Thyroid gland (tissue), 4 donors: Measurements from ENCODE around the gene JSRP1. TPM values are rescaled to one million over a fixed set of nuclear protein-coding genes. Genes with fewer than 3 reads are reported as not detected.

ENCODE experiments used
- DNase-seq, 2 donors: peaks; one replicate each; pipeline ENCODE4 v3.0.0-alpha.2; 2019
- H3K27ac ChIP-seq, 3 donors: fragments of 200-600 bp; sonication (generic); 1 replicate in 2 of 3; 2 replicates in 1 of 3; pipeline ENCODE4 v1.5.1; 2016 to 2019; ENCODE audit warnings: mild to moderate bottlenecking in 1 of 3, moderate library complexity in 1 of 3
- H3K27me3 ChIP-seq: fragments of 200-600 bp; sonication (generic); one replicate; pipeline ENCODE4 v1.5.1; 2019
- H3K36me3 ChIP-seq, 2 donors: fragments of 200-600 bp; sonication (generic); one replicate each; pipeline ENCODE4 v1.5.1; 2016 to 2019
- H3K4me1 ChIP-seq, 2 donors: fragments of 200-600 bp; sonication (generic); one replicate each; pipeline ENCODE4 v1.5.1; 2017 to 2019
- H3K4me3 ChIP-seq, 3 donors: fragments of 200-600 bp; sonication (generic); replicated peaks in 1 of 3; 1 replicate in 2 of 3; 2 replicates in 1 of 3; pipeline ENCODE4 v1.5.1; 2016; ENCODE audit warnings: mild to moderate bottlenecking in 1 of 3
- H3K9me3 ChIP-seq: fragments of 200-600 bp; sonication (generic); one replicate; pipeline ENCODE4 v1.5.1; 2017
- POLR2A ChIP-seq, 2 donors: fragments of 450-650 bp; IDR thresholded peaks; one replicate each; pipeline ENCODE4 v1.6.1; 2017; ENCODE audit warnings: antibody characterized with exemption in 2 of 2, mild to moderate bottlenecking in 2 of 2, moderate library complexity in 1 of 2
- WGBS, 2 donors: methylation state at CpG; one replicate each; pipeline ENCODE4 v1.1.5; 2017; 5-methylcytosine and 5-hydroxymethylcytosine counted together
- intact Hi-C: fragments of 100-400 bp; cut with DNase I; formaldehyde crosslinking; loops from one replicate; pipeline ENCODE4 v1.15.1; 2023
- total RNA-seq, 4 donors: library from RNA; depleted of rRNA; stranded (reverse); fragments of >200 nt; gene quantifications; one replicate each; pipeline ENCODE4 v1.2.3, GENCODE V29; 2016
- TF ChIP-seq, protein P1 (sequence below), 6 experiments: fragments of 200-600 bp in 3 of 6; fragments of 450-650 bp in 3 of 6; sonication (generic) in 3 of 6; IDR thresholded peaks; one replicate each; pipeline ENCODE4 v1.5.1; 2016 to 2019; ENCODE audit warnings: antibody characterized with exemption in 6 of 6, mild to moderate bottlenecking in 2 of 6, inconsistent platforms in 1 of 6, moderate library complexity in 1 of 6

The JSRP1 gene
- total RNA-seq, 4 donors from 2014 or later, result not detected

DNA sequence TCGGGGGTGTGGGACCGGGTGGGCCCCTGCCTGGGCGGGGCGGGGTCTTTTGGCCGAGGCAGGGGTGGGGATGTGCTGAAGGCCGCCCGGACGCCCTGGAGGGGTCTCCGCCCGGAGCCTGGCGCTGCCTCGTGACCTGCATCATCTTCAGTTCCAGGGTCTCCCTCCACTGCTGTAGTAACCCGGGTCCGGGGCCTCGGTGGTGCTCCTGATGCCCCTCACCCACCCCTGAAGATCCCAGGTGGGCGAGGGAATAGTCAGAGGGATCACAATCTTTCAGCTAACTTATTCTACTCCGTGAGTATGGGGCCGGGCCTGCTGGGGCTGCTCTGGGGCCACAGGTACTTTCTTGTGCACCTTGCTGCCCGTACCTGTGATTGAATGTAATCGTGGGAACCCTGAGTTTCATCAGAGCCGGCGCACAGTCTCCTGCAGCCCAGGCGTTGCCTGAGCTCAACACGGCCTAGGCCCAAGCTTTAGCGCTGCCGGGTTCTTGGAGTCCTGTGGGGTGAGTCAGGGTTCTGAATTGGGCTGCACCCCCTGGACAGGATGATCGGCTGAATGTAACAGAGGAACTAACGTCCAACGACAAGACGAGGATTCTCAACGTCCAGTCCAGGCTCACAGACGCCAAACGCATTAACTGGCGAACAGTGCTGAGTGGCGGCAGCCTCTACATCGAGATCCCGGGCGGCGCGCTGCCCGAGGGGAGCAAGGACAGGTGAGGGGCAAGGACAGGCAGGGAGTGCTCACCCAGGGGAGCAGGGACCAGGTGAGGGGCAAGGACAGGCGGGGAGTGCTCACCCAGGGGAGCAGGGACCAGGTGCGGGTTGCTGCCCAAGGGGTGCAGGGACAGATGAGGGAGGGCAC lies 15.3 kb upstream of the JSRP1 start:
- TF ChIP-seq, protein P1, sequence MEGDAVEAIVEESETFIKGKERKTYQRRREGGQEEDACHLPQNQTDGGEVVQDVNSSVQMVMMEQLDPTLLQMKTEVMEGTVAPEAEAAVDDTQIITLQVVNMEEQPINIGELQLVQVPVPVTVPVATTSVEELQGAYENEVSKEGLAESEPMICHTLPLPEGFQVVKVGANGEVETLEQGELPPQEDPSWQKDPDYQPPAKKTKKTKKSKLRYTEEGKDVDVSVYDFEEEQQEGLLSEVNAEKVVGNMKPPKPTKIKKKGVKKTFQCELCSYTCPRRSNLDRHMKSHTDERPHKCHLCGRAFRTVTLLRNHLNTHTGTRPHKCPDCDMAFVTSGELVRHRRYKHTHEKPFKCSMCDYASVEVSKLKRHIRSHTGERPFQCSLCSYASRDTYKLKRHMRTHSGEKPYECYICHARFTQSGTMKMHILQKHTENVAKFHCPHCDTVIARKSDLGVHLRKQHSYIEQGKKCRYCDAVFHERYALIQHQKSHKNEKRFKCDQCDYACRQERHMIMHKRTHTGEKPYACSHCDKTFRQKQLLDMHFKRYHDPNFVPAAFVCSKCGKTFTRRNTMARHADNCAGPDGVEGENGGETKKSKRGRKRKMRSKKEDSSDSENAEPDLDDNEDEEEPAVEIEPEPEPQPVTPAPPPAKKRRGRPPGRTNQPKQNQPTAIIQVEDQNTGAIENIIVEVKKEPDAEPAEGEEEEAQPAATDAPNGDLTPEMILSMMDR (IDR thresholded peaks at IDR 0.05), result no peak
- TF ChIP-seq POLR2A (IDR thresholded peaks at IDR 0.05), result no peak
- Histone ChIP-seq H3K27ac (peak overlapping the region; percentile 98 to 100 (median 99)), H3K27me3 (no peaks in the 10 kb centered on the region), H3K9me3 (no peaks in the 10 kb centered on the region), H3K36me3 (peaks cover 13 to 24% of the 10 kb centered on the region in 2 donors), H3K4me1 (peaks cover 20 to 56% of the 10 kb centered on the region in 2 donors), H3K4me3 (peak overlapping the region; percentile 75 to 100 (median 99))
- no peak for DNase-seq
- intact Hi-C loops, result loop anchor here (2.0 to 5.0 kb wide), 2 partner anchors 35 to 109 kb away; partner anchors contain the start of genes DOT1L, PLEKHJ1 and SF3A2
- 36 to 48% methylated on average over 29 to 35 of the region's 43 CpGs for WGBS, 2 donors

DNA sequence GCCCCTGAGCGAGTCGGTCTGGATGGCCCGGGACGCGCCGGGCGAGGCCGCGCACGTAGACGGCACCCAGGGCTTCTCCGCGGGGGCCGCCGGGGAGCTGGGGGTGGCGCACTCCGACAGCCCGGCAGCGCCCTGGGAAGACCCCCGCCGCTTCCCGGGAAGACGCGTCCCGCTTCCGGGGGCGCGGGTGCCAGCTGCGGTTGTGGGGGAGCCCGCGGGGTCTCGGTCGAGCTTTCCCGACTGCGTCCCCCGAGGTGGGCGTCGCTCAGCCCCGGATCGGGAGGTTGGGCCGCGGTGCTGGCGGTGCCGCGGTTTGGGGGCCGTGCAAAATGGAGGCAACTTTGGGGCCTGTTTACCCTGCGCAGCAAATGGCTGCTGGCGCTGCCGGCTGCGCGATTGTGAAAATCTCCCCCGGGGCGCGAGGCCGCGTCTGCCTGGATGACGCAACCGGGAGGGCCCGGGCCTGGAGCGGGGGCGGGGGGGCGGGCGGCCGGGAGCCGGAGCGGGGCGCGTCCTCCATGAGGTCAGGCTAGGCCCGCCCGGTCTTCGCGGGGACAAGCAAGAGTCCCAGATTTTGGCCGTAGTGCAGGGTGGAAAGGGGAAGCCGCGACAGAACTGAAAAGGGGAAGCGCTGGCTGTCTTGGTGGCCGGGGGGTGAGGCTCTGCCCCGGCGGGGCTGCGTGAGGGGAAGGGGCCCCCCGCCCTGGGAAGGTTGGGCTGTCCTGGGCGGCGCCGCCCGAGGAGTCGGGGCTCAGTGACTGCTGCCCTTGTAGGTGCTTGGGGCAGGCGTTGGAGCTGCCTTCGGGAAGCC lies 14.4 kb upstream of the JSRP1 start:
- H3K36me3 ChIP-seq, result peaks cover 13 to 24% of the 10 kb centered on the region in 2 donors
- 2% methylated on average over 20 of the region's 88 CpGs; no CpG with 5 or more reads in 1 of the 2 donors for WGBS, 2 donors
- TF ChIP-seq, protein P1 (IDR thresholded peaks at IDR 0.05), result no peak
- TF ChIP-seq POLR2A (IDR thresholded peaks at IDR 0.05), result peak in 1 of 2 donors; percentile 75
- H3K27ac ChIP-seq, result peak overlapping the region; percentile 98 to 100 (median 99)
- no peaks in the 10 kb centered on the region for H3K27me3 ChIP-seq
- intact Hi-C loops, result loop anchor here (2.0 to 5.0 kb wide), 2 partner anchors 34 to 108 kb away; partner anchors contain the start of genes DOT1L, PLEKHJ1 and SF3A2
- peak; percentile 79 to 83 for DNase-seq
- H3K9me3 ChIP-seq, result no peaks in the 10 kb centered on the region
- peaks cover 21 to 57% of the 10 kb centered on the region in 2 donors for H3K4me1 ChIP-seq
- peak overlapping the region; percentile 99 to 100 (median 100) for H3K4me3 ChIP-seq

DNA sequence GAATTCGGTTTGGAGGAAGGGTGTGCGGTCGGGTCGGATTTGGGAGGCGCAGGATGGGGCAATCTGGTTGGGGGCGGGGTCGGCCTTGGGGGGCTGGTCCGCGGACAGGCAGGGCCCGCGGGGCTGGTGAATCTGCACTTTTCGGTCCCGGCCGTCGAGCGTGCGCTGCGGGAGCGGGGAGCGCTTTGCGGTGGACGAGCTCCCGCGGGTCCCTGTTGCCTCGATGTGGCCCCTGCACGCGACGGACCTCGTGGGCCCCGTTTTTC lies 13.9 kb upstream of the JSRP1 start:
- H3K4me1 ChIP-seq, result peaks cover 18 to 52% of the 10 kb centered on the region in 2 donors
- peak overlapping the region; percentile 98 to 100 (median 99) for H3K27ac ChIP-seq
- H3K36me3 ChIP-seq, result peaks cover 13 to 24% of the 10 kb centered on the region in 2 donors
- peak; percentile 40 to 43 for DNase-seq
- no peaks in the 10 kb centered on the region for H3K9me3 ChIP-seq
- TF ChIP-seq POLR2A (IDR thresholded peaks at IDR 0.05), result no peak
- TF ChIP-seq, protein P1 (IDR thresholded peaks at IDR 0.05), result no peak
- no peaks in the 10 kb centered on the region for H3K27me3 ChIP-seq
- intact Hi-C loops, result loop anchor here (2.0 to 5.0 kb wide), 2 partner anchors 33 to 108 kb away; partner anchors contain the start of genes DOT1L, PLEKHJ1 and SF3A2
- 0 to 2% methylated on average over 5 to 11 of the region's 30 CpGs for WGBS, 2 donors
- peak overlapping the region; percentile 99 to 100 (median 100) for H3K4me3 ChIP-seq

DNA sequence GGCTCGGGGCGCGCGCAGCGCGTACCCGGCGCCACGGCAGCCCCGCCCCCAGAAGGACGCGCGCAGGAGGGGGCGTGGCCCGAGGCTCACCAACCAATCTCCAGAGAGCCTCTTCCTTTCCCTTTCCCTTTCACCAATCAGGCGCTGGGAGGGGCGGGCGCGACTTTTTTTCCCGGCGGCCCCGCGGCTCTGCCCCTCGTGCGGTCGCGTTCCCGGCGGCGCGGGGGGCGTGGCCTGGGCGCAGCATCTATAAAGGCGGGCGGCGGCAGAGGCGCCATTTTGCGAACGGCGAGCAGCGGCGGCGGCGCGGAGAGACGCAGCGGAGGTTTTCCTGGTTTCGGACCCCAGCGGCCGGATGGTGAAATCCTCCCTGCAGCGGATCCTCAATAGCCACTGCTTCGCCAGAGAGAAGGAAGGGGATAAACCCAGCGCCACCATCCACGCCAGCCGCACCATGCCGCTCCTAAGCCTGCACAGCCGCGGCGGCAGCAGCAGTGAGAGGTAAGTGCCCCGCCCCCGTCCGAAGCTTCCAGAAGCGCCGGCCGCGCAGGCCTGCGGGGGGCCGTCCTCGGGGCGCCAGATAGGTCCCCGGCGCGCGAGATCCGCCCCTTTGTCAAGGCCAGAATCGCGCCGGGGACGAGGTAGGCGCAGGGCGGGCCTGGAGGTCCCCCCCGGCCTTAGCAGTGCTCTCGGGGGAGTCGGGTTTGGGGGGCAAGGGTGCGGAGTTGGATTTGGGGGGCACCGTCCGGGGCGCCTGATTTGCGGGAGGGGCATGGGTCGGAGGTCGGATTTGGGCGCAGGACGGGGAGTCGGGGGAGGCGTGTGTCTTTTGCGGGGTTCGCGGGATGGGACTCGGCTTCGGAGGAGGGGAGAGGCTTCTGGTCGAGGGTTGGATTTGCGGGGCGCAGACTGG lies 13.3 kb upstream of the JSRP1 start:
- H3K36me3 ChIP-seq, result peaks cover 13 to 24% of the 10 kb centered on the region in 2 donors
- intact Hi-C loops, result loop anchor here (2.0 to 5.0 kb wide), 2 partner anchors 33 to 107 kb away; partner anchors contain the start of genes DOT1L, PLEKHJ1 and SF3A2
- H3K27me3 ChIP-seq, result no peaks in the 10 kb centered on the region
- 1% methylated on average over 30 to 52 of the region's 103 CpGs for WGBS, 2 donors
- H3K4me1 ChIP-seq, result peaks cover 16 to 52% of the 10 kb centered on the region in 2 donors
- TF ChIP-seq, protein P1 (IDR thresholded peaks at IDR 0.05), result peak in 2 of 6 experiments; percentile 38 to 44
- TF ChIP-seq POLR2A (IDR thresholded peaks at IDR 0.05), result peak; percentile 99 to 100
- peak overlapping the region; percentile 98 to 100 (median 99) for H3K27ac ChIP-seq
- peak overlapping the region; percentile 99 to 100 (median 100) for H3K4me3 ChIP-seq
- no peaks in the 10 kb centered on the region for H3K9me3 ChIP-seq
- DNase-seq, result peak; percentile 98
